HUES64 (cell line): Measurements from ENCODE around the gene MBD6.
"Not testable (repeated sequence)": the region's sequence is repeated elsewhere in the genome, so short reads cannot be mapped to it uniquely, and the experiment has no call there.

Experiments
- H3K27ac ChIP-seq: 2 replicates; pipeline ENCODE4 v1.7.0; 2013; ENCODE audit warnings: low read depth, low read length, inconsistent platforms
- H3K27me3 ChIP-seq: 2 replicates; pipeline ENCODE4 v1.6.1; 2013; ENCODE audit warnings: mild to moderate bottlenecking, low read length; ENCODE audit not compliant: insufficient read depth
- H3K36me3 ChIP-seq: 2 replicates; pipeline ENCODE4 v1.6.1; 2013; ENCODE audit warnings: mild to moderate bottlenecking, low read length; ENCODE audit not compliant: insufficient read depth
- H3K4me1 ChIP-seq: 2 replicates; pipeline ENCODE4 v1.6.1; 2013; ENCODE audit warnings: mild to moderate bottlenecking, low read length, moderate library complexity; ENCODE audit not compliant: insufficient read depth
- H3K4me3 ChIP-seq: 2 replicates; pipeline ENCODE4 v1.5.1; 2013; ENCODE audit warnings: mild to moderate bottlenecking, low read length, moderate library complexity
- H3K9ac ChIP-seq: 2 replicates; pipeline ENCODE4 v1.6.1; 2013; ENCODE audit warnings: mild to moderate bottlenecking, low read depth, low read length
- H3K9me3 ChIP-seq: 2 replicates; pipeline ENCODE4 v1.6.1; 2013; ENCODE audit warnings: low read depth, low read length; ENCODE audit not compliant: insufficient read depth
- WGBS: fragments of 150-250, 120-280 bp; methylation state at CpG from one replicate; pipeline ENCODE4 v1.1.7; 2013; ENCODE audit warnings: missing lambda C conversion rate; 5-methylcytosine and 5-hydroxymethylcytosine counted together

MBD6 gene

DNA sequence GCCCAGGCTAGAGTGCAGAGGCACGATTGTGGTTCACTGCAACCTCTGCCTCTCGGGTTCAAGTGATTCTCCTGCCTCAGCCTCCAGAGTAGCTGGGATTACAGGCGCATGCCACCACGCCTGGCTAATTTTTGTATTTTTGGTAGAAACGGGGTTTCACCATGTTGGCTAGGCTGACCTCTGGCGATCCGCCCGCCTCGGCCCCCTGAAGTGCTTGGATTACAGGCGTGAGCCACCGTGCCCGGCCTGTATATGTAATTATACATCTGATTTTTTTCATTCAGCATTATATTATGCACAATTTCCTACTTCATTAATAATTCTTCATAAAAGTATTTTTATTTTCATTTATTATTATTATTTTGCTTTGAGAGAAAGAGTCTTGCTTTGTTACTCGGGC, 47.8 kb downstream of the MBD6 start:
- H3K27ac ChIP-seq, H3K27me3 ChIP-seq, H3K4me3 ChIP-seq, H3K9me3 ChIP-seq, H3K9ac ChIP-seq, H3K4me1 ChIP-seq: not testable (repeated sequence)
- WGBS: 87% methylated on average over 10 of the region's 13 CpGs
- peaks cover 45% of the 10 kb centered on the region for H3K36me3 ChIP-seq

DNA sequence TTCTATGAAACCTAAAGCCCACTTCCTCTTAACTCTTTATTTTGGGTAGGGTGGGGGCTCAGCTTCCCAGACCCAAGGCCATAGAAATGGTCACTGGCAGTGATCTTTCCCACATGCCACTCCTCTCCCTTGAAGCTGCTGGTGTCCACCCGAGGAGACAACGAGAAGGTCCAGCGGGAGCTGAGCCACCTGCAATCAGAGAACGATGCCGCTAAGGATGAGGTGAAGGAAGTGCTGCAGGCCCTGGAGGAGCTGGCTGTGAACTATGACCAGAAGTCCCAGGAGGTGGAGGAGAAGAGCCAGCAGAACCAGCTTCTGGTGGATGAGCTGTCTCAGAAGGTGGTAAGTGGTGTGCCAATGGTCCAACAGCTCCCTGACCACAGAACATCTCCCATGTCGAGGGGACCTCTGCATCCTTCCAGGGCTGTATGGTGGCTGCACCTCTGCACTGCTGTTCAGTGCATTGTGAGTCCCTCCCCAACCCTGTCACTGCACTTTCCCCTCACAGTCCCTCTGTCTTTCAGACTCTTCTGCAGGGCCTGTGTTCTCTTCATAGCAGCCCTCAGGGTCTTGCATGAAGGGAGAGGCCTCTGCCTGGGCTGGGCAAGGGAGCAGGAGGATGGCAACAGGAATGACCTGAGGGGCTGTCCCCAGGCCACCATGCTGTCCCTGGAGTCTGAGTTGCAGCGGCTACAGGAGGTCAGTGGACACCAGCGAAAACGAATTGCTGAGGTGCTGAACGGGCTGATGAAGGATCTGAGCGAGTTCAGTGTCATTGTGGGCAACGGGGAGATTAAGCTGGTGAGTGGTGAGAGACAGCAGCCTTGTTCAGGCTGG, 49.5 kb downstream of the MBD6 start:
- Histone ChIP-seq H3K4me1 (no peaks in the 10 kb centered on the region), H3K9ac (no peak overlapping the region), H3K27ac (no peak overlapping the region), H3K27me3 (no peaks in the 10 kb centered on the region), H3K9me3 (no peaks in the 10 kb centered on the region), H3K36me3 (peaks cover 62% of the 10 kb centered on the region), H3K4me3 (no peak overlapping the region)
- 94% methylated on average over 12 of the region's 12 CpGs for WGBS

DNA sequence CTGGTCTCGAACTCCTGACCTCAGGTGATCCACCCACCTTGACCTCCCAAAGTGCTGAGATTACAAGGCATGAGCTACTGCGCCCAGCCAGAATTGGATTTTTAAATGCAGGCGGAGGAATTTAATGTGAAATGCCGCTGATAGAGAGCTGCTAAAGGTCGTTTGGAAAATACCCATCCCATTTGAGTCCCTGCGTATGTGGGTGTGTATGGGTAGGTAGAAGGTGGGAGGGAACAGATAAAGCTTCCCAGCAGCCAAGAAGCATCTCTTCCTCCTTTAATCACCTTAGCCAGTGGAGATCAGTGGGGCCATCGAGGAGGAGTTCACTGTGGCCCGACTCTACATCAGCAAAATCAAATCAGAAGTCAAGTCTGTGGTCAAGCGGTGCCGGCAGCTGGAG, 52.2 kb downstream of the MBD6 start:
- peaks cover 74% of the 10 kb centered on the region for H3K36me3 ChIP-seq
- H3K9me3 ChIP-seq: no peaks in the 10 kb centered on the region
- H3K9ac ChIP-seq: no peak overlapping the region
- no peaks in the 10 kb centered on the region for H3K27me3 ChIP-seq
- H3K4me1 ChIP-seq: no peaks in the 10 kb centered on the region
- no peak overlapping the region for H3K4me3 ChIP-seq
- 93% methylated on average over 10 of the region's 10 CpGs for WGBS
- no peak overlapping the region for H3K27ac ChIP-seq

DNA sequence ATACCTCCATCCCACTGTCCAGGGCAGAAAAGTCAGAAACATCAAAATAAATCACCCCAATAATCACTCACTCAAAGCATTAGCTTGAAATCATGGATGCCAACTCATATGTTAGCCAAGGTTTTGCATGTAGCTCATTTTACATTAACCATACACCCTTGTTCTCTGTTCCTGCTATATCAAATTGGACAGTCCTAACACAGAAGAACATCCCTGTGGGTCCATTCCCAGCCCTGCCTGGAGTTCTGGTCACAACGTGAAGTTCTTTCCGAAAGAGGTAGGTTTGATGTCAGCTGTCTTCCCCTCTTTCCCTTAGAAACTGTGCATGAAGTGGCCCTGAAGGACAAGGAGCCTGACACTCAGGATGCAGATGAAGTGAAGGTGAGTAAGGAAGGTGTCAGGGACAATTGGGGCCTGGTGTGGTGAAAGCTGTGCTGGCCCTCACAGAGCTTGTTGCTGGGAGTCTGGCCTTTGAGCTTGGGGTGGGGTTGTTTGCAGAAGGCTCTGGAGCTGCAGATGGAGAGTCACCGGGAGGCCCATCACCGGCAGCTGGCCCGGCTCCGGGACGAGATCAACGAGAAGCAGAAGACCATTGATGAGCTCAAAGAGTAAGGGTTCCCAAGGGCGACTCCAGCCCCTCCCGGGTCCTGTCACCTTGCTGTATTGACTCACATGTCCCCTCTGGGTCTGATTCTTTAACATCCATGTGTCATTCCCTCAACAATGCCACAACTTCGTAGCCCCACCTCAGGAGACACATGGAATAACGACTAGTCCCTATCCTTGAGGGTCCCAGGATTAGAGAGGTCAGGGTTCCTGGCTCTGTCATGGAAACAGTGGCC, 53.4 kb downstream of the MBD6 start:
- no peaks in the 10 kb centered on the region for H3K4me1 ChIP-seq

DNA sequence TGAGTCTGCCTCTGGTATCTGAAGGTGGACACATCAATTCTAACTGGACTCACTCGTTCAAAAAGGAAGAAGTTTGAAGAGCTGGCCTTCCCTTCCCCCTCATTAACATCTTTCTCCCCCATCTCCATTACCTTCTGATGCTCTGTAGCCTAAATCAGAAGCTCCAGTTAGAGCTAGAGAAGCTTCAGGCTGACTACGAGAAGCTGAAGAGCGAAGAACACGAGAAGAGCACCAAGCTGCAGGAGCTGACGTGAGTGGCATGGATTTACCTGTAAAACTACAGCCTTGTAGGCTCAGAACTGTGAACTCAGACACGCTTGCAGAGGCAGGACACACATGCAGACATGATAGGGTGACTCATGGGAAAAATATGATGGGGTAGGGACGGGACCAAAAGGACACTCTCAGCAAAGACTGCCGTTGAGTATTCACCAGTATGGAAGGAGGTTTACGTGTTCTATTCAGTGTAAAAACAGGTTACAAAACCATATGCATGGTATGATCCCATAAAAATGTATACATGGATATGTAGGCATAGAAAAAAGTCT, 54.1 kb downstream of the MBD6 start:
- Histone ChIP-seq H3K4me3 (no peak overlapping the region), H3K27me3 (no peaks in the 10 kb centered on the region), H3K36me3 (peaks cover 79% of the 10 kb centered on the region), H3K9ac (no peak overlapping the region), H3K9me3 (no peaks in the 10 kb centered on the region), H3K27ac (no peak overlapping the region), H3K4me1 (no peaks in the 10 kb centered on the region)
- WGBS: 93% methylated on average over 9 of the region's 9 CpGs

More for the DNA sequence above, 53.4 kb downstream of the MBD6 start:
- no peak overlapping the region for H3K9ac ChIP-seq
- WGBS: 95% methylated on average over 12 of the region's 12 CpGs
- no peak overlapping the region for H3K4me3 ChIP-seq
- H3K9me3 ChIP-seq: no peaks in the 10 kb centered on the region
- no peaks in the 10 kb centered on the region for H3K27me3 ChIP-seq
- H3K36me3 ChIP-seq: peaks cover 79% of the 10 kb centered on the region
- H3K27ac ChIP-seq: no peak overlapping the region

DNA sequence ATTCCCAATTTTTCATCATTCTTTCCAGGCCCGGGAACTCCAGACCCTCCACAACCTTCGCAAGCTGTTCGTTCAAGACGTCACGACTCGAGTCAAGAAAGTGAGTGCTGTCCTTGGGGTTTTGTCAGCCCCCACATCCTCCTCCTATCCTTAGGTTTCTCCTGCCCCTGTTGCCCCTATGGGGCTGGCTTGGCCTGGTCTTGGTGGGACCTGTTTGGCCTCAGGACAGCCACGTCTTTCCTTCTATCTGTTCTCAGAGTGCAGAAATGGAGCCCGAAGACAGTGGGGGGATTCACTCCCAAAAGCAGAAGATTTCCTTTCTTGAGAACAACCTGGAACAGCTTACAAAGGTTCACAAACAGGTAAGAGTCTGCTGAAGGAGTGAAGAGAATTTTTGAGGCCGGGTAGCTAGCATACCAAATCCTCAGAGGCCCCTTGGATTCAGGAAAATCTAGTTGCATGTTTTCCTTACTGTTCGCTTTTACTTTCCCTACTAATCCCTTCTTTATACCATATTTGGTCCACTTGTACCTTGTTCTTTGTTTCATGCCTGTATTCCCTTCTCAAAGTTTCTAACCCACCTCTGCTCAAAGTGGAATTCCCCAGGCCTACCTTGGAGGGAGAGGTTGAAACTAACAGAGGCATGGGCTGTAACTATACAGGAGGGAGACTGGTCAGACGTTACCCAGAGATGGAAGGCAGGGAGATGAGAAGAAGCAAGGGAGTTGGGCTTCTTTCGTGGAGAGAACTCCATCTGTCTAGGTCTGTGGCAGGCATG, 55.5 kb downstream of the MBD6 start:
- Histone ChIP-seq H3K36me3 (peaks cover 75% of the 10 kb centered on the region), H3K27me3 (no peaks in the 10 kb centered on the region), H3K4me1 (no peaks in the 10 kb centered on the region), H3K4me3 (no peak overlapping the region), H3K9ac (no peak overlapping the region), H3K9me3 (no peaks in the 10 kb centered on the region), H3K27ac (no peak overlapping the region)
- 94% methylated on average over 12 of the region's 12 CpGs for WGBS

DNA sequence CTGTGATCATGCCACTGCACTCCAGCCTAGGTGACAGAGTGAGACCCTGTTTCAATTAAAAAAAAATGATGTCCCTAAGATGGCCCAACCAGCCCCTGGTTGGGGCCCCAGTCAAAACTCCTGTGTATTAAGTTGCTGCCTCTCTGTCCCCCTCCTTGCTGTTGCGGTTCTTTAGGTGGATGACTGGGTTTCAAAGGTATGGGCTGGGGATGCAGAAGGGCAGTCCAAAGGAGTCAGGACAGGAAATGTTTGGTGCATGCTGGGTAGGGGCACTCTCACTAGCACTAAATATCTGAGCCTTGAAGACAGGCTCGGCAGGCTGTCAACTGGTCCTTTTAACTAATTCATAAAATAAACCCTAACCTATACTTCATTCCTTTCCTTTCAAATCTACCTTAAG, 56.4 kb downstream of the MBD6 start:
- WGBS: 94% methylated on average over 2 of the region's 2 CpGs
- no peak overlapping the region for H3K9ac ChIP-seq
- H3K4me3 ChIP-seq: no peak overlapping the region
- H3K36me3 ChIP-seq: peaks cover 75% of the 10 kb centered on the region
- H3K4me1 ChIP-seq: no peaks in the 10 kb centered on the region
- no peak overlapping the region for H3K27ac ChIP-seq
- no peaks in the 10 kb centered on the region for H3K9me3 ChIP-seq
- H3K27me3 ChIP-seq: no peaks in the 10 kb centered on the region
